ENCODE results near the gene CDH13.

Gene CDH13

DNA sequence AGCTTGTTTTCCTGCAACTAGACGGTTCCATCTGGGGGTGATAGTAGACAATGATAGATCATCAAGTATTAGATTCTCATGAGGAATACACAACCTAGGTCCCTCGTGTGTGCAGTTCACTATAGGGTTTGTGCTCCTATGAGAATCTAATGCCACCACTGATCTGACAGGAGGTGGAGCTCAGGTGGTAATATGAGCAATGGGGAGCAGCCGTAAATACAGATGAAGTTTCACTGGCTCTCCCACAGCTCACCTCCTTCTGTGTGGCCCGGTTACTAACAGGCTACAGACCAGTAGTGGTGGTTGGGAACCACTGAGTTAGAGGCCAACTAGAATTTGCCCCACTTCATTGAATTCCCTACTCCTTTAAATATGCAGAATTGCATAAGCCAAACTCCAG is 1033.5 kb downstream of the CDH13 start:
- Histone ChIP-seq H3K4me3 (ENCODE audit: low read length) (no peak overlapping the region), H3K36me3 (replicated peaks; ENCODE audit: insufficient read depth, low read length) (no peaks in the 10 kb centered on the region), H3F3A (ENCODE audit: insufficient read depth, low read length) (no peaks in the 10 kb centered on the region), H3K27ac (ENCODE audit: low read length) (no peak overlapping the region), H2AFZ (ENCODE audit: low read length) (no peak overlapping the region), H3K4me2 (ENCODE audit: low read depth, low read length) (no peak overlapping the region), H3K4me1 (ENCODE audit: low read length) (no peaks in the 10 kb centered on the region), H3K9ac (ENCODE audit: low read length) (no peak overlapping the region), H3K79me2 (ENCODE audit: low read length) (no peaks in the 10 kb centered on the region), H4K20me1 (ENCODE audit: insufficient read depth, low read length) (no peaks in the 10 kb centered on the region), H3K9me2 (replicated peaks; ENCODE audit: insufficient read depth, low read length) (no peaks in the 10 kb centered on the region), H3K9me3 (replicated peaks; ENCODE audit: insufficient read depth, low read length) (no peaks in the 10 kb centered on the region), H3K27me3 (replicated peaks; ENCODE audit: insufficient read depth, low read length) (no peaks in the 10 kb centered on the region)
- DNase-seq = no peak
- TF ChIP-seq, protein P1, sequence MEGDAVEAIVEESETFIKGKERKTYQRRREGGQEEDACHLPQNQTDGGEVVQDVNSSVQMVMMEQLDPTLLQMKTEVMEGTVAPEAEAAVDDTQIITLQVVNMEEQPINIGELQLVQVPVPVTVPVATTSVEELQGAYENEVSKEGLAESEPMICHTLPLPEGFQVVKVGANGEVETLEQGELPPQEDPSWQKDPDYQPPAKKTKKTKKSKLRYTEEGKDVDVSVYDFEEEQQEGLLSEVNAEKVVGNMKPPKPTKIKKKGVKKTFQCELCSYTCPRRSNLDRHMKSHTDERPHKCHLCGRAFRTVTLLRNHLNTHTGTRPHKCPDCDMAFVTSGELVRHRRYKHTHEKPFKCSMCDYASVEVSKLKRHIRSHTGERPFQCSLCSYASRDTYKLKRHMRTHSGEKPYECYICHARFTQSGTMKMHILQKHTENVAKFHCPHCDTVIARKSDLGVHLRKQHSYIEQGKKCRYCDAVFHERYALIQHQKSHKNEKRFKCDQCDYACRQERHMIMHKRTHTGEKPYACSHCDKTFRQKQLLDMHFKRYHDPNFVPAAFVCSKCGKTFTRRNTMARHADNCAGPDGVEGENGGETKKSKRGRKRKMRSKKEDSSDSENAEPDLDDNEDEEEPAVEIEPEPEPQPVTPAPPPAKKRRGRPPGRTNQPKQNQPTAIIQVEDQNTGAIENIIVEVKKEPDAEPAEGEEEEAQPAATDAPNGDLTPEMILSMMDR (IDR thresholded peaks at IDR 0.05; ENCODE audit: low read length) = no peak
- TF ChIP-seq EZH2phosphoT487 (IDR thresholded peaks at IDR 0.05; ENCODE audit: low read length) (no peak), EZH2 (optimal IDR thresholded peaks at IDR 0.05; ENCODE audit: low read depth, low read length) (no peak)

GRCh38 chr16:83661656-83662055 is 1034.9 kb downstream of the CDH13 start:
- Histone ChIP-seq H2AFZ (ENCODE audit: low read length) (no peak overlapping the region), H3K79me2 (ENCODE audit: low read length) (no peaks in the 10 kb centered on the region), H3K27ac (ENCODE audit: low read length) (no peak overlapping the region), H3K4me3 (ENCODE audit: low read length) (no peak overlapping the region), H3K4me1 (ENCODE audit: low read length) (no peaks in the 10 kb centered on the region), H3K4me2 (ENCODE audit: low read depth, low read length) (no peak overlapping the region), H3K9me2 (replicated peaks; ENCODE audit: insufficient read depth, low read length) (no peaks in the 10 kb centered on the region), H3K27me3 (replicated peaks; ENCODE audit: insufficient read depth, low read length) (no peaks in the 10 kb centered on the region), H4K20me1 (ENCODE audit: insufficient read depth, low read length) (no peaks in the 10 kb centered on the region), H3K36me3 (replicated peaks; ENCODE audit: insufficient read depth, low read length) (no peaks in the 10 kb centered on the region), H3K9ac (ENCODE audit: low read length) (no peak overlapping the region), H3K9me3 (replicated peaks; ENCODE audit: insufficient read depth, low read length) (no peaks in the 10 kb centered on the region), H3F3A (ENCODE audit: insufficient read depth, low read length) (no peaks in the 10 kb centered on the region)
- DNase-seq = no peak
- TF ChIP-seq, protein P1 (IDR thresholded peaks at IDR 0.05; ENCODE audit: low read length) = no peak
- no peak for TF ChIP-seq EZH2phosphoT487 (IDR thresholded peaks at IDR 0.05; ENCODE audit: low read length)
- no peak for TF ChIP-seq EZH2 (optimal IDR thresholded peaks at IDR 0.05; ENCODE audit: low read depth, low read length)

- no peaks in the 10 kb centered on the region for H3K9me2 ChIP-seq (replicated peaks; ENCODE audit: insufficient read depth, low read length)
- H3K9me3 ChIP-seq (replicated peaks; ENCODE audit: insufficient read depth, low read length) = no peaks in the 10 kb centered on the region
- no peak overlapping the region for H3K9ac ChIP-seq (ENCODE audit: low read length)
- H3F3A ChIP-seq (ENCODE audit: insufficient read depth, low read length) = no peaks in the 10 kb centered on the region
- no peak for TF ChIP-seq EZH2phosphoT487 (IDR thresholded peaks at IDR 0.05; ENCODE audit: low read length)
- TF ChIP-seq EZH2 (optimal IDR thresholded peaks at IDR 0.05; ENCODE audit: low read depth, low read length) = no peak
- TF ChIP-seq, protein P1 (IDR thresholded peaks at IDR 0.05; ENCODE audit: low read length) = no peak
- H3K79me2 ChIP-seq (ENCODE audit: low read length) = no peaks in the 10 kb centered on the region
- H3K27ac ChIP-seq (ENCODE audit: low read length) = no peak overlapping the region
- H3K36me3 ChIP-seq (replicated peaks; ENCODE audit: insufficient read depth, low read length) = no peaks in the 10 kb centered on the region
- no peaks in the 10 kb centered on the region for H3K4me1 ChIP-seq (ENCODE audit: low read length)
- no peak for DNase-seq
- no peaks in the 10 kb centered on the region for H3K27me3 ChIP-seq (replicated peaks; ENCODE audit: insufficient read depth, low read length)
- no peaks in the 10 kb centered on the region for H4K20me1 ChIP-seq (ENCODE audit: insufficient read depth, low read length)
- H3K4me3 ChIP-seq (ENCODE audit: low read length) = no peak overlapping the region
- H3K4me2 ChIP-seq (ENCODE audit: low read depth, low read length) = no peak overlapping the region
- no peak overlapping the region for H2AFZ ChIP-seq (ENCODE audit: low read length)
Measured at GRCh38 chr16:83666449-83666848, 1039.7 kb downstream of the CDH13 start.
